Measurements from ENCODE around the gene PTRH2.

Gene PTRH2

DNA sequence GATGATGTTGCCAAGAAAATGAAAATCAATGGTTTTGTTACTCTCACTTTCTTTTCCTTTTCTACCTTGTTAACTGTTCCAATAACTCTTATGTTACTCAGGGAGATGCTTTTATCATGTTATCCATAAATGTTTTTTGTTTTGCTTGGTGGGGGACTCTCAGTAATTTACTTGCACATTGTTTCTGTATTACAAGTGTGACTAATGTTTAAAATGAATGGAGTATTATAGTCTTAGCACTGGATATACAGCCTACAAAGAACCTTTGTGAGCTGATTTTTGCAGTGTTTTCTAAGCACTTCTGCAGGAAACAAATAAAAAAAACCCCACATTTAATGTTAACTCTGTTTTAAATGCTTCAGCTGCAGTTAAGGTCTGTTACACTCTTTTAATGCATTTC is 12.3 kb upstream of the PTRH2 start:
- DNase-seq (ENCODE audit: low spot score) = no peak

- no peak for DNase-seq (ENCODE audit: low spot score)
Measured at GRCh38 chr17:59716427-59716826, 9.2 kb upstream of the PTRH2 start.

- no peak for DNase-seq (ENCODE audit: low spot score)
Measured at GRCh38 chr17:59714255-59714654, 7.0 kb upstream of the PTRH2 start.

GRCh38 chr17:59712862-59713261 is 5.6 kb upstream of the PTRH2 start:
- DNase-seq (ENCODE audit: low spot score) = no peak

DNA sequence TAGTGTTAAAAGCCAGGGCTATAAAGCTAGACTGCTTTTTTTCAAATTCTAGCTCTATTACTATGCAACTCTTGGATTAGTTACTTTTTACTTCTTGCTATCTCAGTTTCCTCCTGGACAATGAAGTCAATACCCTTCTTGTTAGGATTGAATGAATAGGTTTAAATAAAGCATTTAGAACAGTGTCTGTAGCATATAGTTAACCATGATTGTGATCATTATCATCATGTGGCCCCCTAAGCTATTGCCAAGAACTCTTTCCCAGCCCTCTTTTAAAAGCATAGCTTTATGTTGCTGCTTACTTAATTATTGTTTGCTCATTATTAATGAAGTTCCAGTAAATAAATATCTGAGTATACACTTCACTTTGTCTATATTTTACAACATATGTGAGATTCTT is 4.7 kb upstream of the PTRH2 start:
- no peak for DNase-seq (ENCODE audit: low spot score)

GRCh38 chr17:59707971-59708430 is 771 bp upstream of the PTRH2 start:
- DNase-seq (ENCODE audit: low spot score) = no peak

- DNase-seq (ENCODE audit: low spot score) = no peak
Measured at GRCh38 chr17:59702304-59702703, 4.9 kb downstream of the PTRH2 start.

DNA sequence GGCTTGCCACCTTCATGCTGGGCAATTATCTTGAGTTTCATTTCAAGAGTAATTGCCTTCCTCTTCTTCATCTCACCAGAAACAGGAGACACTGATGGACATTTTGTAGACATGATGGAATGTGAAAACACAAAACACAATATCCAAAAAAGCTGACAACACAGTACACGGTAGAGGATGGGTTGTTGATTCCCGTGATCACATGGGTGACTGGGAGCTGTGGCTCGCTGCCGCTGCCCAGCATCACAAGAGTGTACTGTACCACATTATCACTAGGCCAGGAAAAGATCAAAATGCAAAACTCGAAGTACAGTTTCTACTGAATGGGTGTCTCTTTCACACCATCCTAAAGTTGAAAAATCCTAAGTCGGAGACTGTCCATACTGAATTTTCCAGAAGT is 7.4 kb downstream of the PTRH2 start:
- DNase-seq (ENCODE audit: low spot score) = no peak

DNA sequence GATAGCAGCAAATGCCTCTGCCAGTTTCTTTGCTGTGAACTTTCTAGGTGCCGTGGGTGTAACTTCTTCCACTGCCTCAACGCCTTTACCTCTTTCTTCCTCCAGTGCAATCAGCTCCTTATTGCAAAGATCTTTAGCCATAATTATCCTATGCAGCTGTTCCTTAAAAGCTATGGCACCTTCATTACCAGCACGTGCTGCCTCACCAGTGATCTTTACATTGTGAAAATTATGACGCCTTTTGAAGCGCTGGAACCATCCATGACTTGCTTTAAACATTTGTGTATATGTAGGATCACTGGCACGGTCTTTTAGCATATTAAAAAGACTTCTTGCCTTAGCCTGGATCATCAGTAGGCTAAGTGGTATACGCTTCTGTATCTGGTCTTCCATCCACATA is 8.0 kb downstream of the PTRH2 start:
- no peak for DNase-seq (ENCODE audit: low spot score)

GRCh38 chr17:59698143-59698542 is 9.1 kb downstream of the PTRH2 start:
- DNase-seq (ENCODE audit: low spot score) = no peak

DNA sequence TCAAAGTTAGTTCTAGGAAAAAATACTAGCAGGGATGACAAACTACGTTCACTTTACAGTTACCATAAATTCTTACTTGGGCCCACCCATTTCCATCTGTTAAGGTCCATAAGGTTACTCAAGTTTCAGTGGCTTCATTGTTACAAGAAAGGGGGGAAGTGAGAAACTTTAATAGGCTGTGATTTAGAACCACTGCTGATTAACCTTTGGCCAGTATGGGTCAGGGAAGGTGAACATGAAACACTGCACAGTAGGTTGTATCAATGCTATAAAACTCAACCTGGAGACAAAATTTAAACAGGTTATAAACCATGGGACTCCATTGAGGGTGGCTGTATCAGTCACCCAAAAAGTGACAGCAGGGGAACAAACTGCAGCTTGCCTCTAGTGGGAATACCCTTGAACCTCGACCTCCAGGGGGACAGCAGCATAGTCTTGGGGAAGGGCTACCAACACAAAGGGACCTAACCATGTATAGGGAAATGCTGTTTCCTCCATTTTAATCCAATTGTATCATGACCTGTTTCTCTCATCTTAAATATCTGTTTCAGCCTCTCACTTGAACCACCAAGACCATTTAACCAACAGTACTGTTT is 10.4 kb downstream of the PTRH2 start:
- DNase-seq (ENCODE audit: low spot score) = no peak

DNA sequence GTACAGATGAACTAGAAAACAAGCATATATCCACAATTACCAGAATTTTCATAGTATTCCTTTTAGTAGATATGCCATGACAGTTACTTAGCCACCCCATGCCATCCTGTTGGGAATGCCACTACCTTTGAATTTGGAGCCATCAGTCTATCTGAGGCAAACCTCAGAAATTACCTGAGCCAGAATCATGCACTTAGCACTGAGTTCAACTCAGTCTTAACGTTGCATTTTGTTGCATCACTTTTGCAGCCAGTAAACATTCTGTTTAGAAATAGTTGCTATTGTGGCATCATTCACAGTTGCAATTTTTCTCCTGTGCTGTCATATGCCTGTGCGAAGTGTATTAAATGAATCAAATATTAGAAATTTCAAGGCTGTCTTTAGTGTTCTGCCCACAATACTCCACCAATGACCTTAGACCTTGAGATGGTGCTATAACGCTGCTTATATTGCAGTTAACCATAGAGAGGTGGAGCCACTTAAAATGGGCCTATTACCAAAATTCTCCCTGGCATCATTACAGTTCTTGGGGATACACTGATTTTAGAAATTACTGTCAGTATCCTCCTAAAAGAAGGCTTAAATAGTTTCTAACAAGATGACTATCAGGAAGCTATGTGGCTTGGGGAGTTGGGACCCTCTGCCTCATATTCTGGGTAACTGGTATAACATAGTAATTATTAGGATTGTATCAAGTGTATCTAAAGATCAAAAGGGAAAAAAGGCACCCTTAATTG is 11.1 kb downstream of the PTRH2 start:
- no peak for DNase-seq (ENCODE audit: low spot score)

- no peak for DNase-seq (ENCODE audit: low spot score)
Measured at GRCh38 chr17:59694344-59694743, 12.9 kb downstream of the PTRH2 start.

DNA sequence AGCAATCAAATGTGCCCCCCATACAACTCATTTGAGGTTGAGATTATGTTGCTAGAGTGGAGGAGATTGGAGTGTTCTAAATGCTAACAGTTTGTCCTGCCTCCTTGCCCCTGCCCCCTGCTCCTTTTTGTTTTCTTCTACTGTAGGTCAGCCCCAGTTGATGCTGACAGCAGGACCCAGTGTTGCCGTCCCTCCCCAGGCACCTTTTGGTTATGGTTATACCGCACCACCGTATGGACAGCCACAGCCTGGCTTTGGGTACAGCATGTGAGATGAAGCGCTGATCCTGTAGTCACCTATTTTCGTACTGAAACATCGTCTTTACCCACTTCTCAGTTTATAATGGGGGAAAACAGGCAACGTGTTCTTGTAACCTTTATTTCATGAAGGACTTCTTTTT is 13.6 kb downstream of the PTRH2 start:
- no peak for DNase-seq (ENCODE audit: low spot score)

DNA sequence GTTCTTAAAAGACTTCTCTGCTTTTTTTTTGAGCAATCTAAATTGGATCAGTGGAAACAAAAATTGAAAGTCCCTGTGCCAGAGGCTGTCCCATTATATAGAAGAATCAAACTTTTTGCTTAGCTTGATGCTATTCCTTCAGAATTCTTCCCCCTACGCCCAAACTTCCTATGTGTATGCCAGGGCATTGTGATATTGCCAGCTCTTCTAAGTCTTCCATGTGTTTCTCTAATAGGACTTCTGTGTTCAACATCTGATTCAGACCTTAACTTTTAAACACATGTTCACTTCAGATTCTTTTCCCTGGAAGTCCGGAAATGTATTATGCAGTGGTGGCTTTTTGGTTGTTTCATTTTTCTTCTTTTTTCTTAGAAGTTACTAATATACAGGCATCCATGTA is 18.7 kb downstream of the PTRH2 start:
- no peak for DNase-seq (ENCODE audit: low spot score)

DNA sequence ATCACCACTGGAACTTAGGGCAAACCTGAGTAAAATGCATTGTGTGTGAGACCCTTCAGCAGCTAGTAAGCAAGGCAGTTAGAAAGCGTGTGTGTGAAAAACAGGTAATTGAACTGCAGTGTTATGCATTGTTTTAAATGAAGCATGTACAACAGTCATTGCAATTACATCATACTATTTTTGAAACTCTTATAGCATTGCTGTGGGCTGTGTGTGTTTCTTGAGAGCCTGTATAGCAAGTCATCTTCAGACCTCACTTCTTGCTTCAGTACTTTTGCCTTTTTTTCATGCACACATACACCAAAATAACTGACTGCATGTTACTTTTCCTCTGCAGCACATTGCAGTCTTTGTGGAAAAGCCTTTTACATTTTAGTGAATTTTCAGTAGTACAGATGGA is 19.2 kb downstream of the PTRH2 start:
- no peak for DNase-seq (ENCODE audit: low spot score)

- no peak for DNase-seq (ENCODE audit: low spot score)
Measured at GRCh38 chr17:59684967-59685366, 22.3 kb downstream of the PTRH2 start.

DNA sequence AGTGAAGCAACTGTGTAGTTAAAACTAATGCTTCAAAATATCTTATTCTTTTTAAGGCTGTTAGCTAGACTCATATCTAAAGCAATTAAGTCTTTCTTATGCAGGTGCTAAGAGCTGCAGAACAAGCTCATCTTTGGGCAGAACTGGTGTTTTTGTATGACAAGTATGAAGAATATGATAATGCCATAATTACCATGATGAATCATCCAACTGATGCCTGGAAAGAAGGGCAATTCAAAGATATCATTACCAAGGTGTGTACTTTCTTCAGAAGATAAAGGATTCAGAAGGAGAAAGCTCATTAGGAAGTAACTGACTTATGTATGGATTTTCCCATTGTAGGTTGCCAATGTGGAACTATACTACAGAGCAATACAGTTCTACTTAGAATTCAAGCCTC is 23.9 kb downstream of the PTRH2 start:
- DNase-seq (ENCODE audit: low spot score) = no peak

DNA sequence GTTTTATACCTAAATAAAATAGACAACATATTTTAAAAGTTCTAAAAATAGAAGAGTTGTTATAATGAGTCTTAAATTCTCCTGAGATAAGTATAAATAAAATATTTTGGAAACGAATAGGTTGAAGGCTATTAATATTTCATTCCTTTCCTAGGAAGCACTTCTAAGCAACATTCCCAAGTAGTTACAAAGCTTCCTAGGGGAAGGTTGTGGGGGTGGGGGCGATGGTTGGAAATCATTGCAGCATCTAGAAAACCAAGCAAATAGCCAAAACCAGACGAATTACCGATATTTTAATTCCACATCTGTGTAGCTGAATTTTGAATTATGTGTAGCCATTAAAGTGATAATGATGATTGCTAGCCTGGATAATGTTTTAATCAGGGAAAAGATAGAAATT is 26.9 kb downstream of the PTRH2 start:
- DNase-seq (ENCODE audit: low spot score) = no peak

- no peak for DNase-seq (ENCODE audit: low spot score)
Measured at GRCh38 chr17:59678918-59679317, 28.3 kb downstream of the PTRH2 start.

- DNase-seq (ENCODE audit: low spot score) = no peak
Measured at GRCh38 chr17:59676716-59677115, 30.5 kb downstream of the PTRH2 start.

- DNase-seq (ENCODE audit: low spot score) = no peak
Measured at GRCh38 chr17:59675231-59675630, 32.0 kb downstream of the PTRH2 start.

DNA sequence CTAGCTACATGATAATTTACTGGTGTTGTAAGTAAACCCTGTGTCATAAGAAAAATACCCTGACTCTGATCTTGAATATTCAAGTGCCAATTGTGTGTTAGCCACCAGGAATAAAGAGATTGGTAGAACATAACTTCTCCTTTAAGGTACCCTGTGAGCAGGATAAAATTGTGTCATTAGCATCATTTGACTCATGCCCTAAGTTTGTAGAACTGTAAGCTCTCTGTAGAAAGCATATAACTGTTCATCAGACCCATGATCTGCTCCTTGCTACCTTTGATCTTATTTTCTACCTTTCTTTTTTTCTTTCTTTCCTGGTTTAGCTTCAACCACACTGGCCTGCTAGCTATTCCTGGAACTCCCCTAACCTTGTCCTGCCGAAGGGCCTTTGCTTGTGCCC is 35.8 kb downstream of the PTRH2 start:
- DNase-seq (ENCODE audit: low spot score) = no peak

- DNase-seq (ENCODE audit: low spot score) = no peak
Measured at GRCh38 chr17:59669944-59670343, 37.3 kb downstream of the PTRH2 start.
